OCI-LY7 (cell line): ENCODE results near the gene PDIA4. TPM values are rescaled to one million over a fixed set of nuclear protein-coding genes. Genes with fewer than 3 reads are reported as not detected.

ENCODE experiments used
- BruUV-seq: library from RNA; stranded (reverse); fragments of 400-500 nt; replicated peaks from 2 replicates; lab custom pipeline; 2021; lab: Mats Ljungman, UMichigan
- CTCF ChIA-PET: fragments of 300-600 bp; sonication (Branson Sonifier 250); formaldehyde crosslinking; loops from one replicate; lab custom pipeline; 2022; ENCODE audit warnings: antibody characterized with exemption; ENCODE audit not compliant: unreplicated experiment; lab: Charles Lee
- POLR2A ChIA-PET: fragments of 300-600 bp; sonication (Branson Sonifier 250); formaldehyde crosslinking; loops from one replicate; lab custom pipeline; 2022; ENCODE audit warnings: antibody characterized with exemption; lab: Charles Lee
- DNase-seq: peaks from one replicate; pipeline ENCODE4 v3.0.0-alpha.2; 2015; ENCODE audit warnings: low spot score
- H2AFZ ChIP-seq: fragments of 200-600 bp; sonication (generic), shearing (Covaris generic); 2 replicates; pipeline ENCODE4 v1.6.1; 2014; ENCODE audit warnings: mild to moderate bottlenecking, antibody characterized with exemption, low read length, moderate library complexity
- H3K27ac ChIP-seq: fragments of 200-600 bp; sonication (generic); 2 replicates; pipeline ENCODE4 v1.5.1; 2014; ENCODE audit warnings: mixed run types, low read depth, mild to moderate bottlenecking, moderate library complexity, low read length, inconsistent platforms; ENCODE audit not compliant: poor library complexity, severe bottlenecking
- H3K36me3 ChIP-seq: fragments of 200-600 bp; sonication (generic); 2 replicates; pipeline ENCODE4 v1.6.1; 2014; ENCODE audit warnings: mild to moderate bottlenecking, antibody characterized with exemption, low read length, moderate library complexity, mixed read lengths; ENCODE audit not compliant: insufficient read depth
- H3K4me1 ChIP-seq: fragments of 200-600 bp; sonication (generic); 2 replicates; pipeline ENCODE4 v1.5.1; 2014; ENCODE audit warnings: mild to moderate bottlenecking, low read length; ENCODE audit not compliant: insufficient read depth, poor library complexity, severe bottlenecking
- H3K4me2 ChIP-seq: fragments of 200-600 bp; sonication (generic); 2 replicates; pipeline ENCODE4 v1.6.1; 2014; ENCODE audit warnings: mild to moderate bottlenecking, low read length
- H3K4me3 ChIP-seq: fragments of 200-600 bp; sonication (generic); 2 replicates; pipeline ENCODE4 v1.5.1; 2014; ENCODE audit warnings: mild to moderate bottlenecking, low read depth, low read length; ENCODE audit not compliant: poor library complexity, severe bottlenecking
- H3K79me2 ChIP-seq: fragments of 200-600 bp; sonication (generic); 2 replicates; pipeline ENCODE4 v1.6.1; 2016; ENCODE audit warnings: low read depth, mild to moderate bottlenecking, low read length, moderate library complexity, mixed read lengths; ENCODE audit not compliant: insufficient read depth
- H3K9me2 ChIP-seq: fragments of 200-600 bp; sonication (generic); 2 replicates; pipeline ENCODE4 v1.6.1; 2016; ENCODE audit warnings: mild to moderate bottlenecking, low read length, mixed read lengths; ENCODE audit not compliant: insufficient read depth
- H3K9me3 ChIP-seq: fragments of 200-600 bp; sonication (generic); 2 replicates; pipeline ENCODE4 v1.6.1; 2014; ENCODE audit warnings: mild to moderate bottlenecking, mixed run types, low read length, mixed read lengths
- H4K20me1 ChIP-seq: fragments of 200-600 bp; sonication (generic); 2 replicates; pipeline ENCODE4 v1.6.1; 2014; ENCODE audit warnings: mild to moderate bottlenecking, antibody characterized with exemption, low read length, moderate library complexity, mixed read lengths; ENCODE audit not compliant: insufficient read depth
- EZH2phosphoT487 ChIP-seq: fragments of 200-600 bp; sonication (generic); IDR thresholded peaks from 2 replicates; pipeline ENCODE4 v1.6.1; 2018; ENCODE audit warnings: low read depth, borderline replicate concordance, mild to moderate bottlenecking, mixed run types, antibody characterized with exemption, low read length, moderate library complexity, mixed read lengths
- intact Hi-C: fragments of 100-400 bp; cut with micrococcal nuclease; formaldehyde crosslinking; loops from one replicate; pipeline ENCODE4 v1.10.0; 2022; ENCODE audit not compliant: unreplicated experiment
- total RNA-seq, 2 experiments: library from RNA; depleted of rRNA in 1 of 2; stranded (reverse); fragments of >200 nt in 1 of 2; shearing (Covaris generic) in 1 of 2; gene quantifications; 2 replicates each; pipeline ENCODE4 v1.2.3, GENCODE V29; 2014 to 2022
- TF ChIP-seq, protein P1 (sequence below): fragments of 200-600 bp; sonication (generic); conservative IDR thresholded peaks from 2 replicates; pipeline ENCODE4 v1.5.1; 2014; ENCODE audit warnings: mild to moderate bottlenecking, antibody characterized with exemption, low read length, moderate library complexity, mixed read lengths

The PDIA4 gene
- total RNA-seq, 2 experiments from 2014 or later: 130 to 141 TPM

DNA sequence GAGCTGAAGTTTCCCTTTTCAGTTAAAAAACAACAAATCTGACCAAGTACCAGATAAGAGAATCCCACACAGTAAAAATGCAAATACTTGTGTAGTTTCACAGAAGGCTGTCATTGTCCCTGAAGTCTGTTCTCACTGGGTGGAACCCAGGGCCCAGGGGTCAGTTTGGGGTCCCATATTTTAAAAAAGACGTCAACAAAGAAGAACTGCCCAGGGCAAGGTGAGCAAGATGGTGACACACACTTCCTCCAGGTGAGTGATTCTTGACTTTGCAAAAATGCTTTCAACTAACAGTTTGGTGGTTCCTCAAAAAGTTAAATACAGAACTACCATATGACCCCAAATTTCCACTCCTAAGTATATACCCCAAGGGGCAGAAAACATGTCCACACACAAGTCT, 36.8 kb downstream of the PDIA4 start:
- Histone ChIP-seq H2AFZ (no peak overlapping the region), H3K4me3 (no peak overlapping the region), H3K27ac (no peak overlapping the region), H3K79me2 (no peaks in the 10 kb centered on the region), H3K4me1 (peaks cover 14% of the 10 kb centered on the region), H3K4me2 (no peak overlapping the region), H3K9me2 (no peaks in the 10 kb centered on the region), H3K36me3 (no peaks in the 10 kb centered on the region), H4K20me1 (no peaks in the 10 kb centered on the region), H3K9me3 (no peaks in the 10 kb centered on the region)
- BruUV-seq: no TSS peak
- POLR2A ChIA-PET: interaction anchor here (0.7 to 1.5 kb wide), 2 partner anchors 30 to 35 kb away, joined by 3 to 5 read pairs; no protein-coding TSS in a partner anchor
- CTCF ChIA-PET: interaction anchor here (0.6 kb wide), 1 partner anchor 252 kb away, joined by 3 read pairs; no protein-coding TSS in a partner anchor
- TF ChIP-seq, protein P1, sequence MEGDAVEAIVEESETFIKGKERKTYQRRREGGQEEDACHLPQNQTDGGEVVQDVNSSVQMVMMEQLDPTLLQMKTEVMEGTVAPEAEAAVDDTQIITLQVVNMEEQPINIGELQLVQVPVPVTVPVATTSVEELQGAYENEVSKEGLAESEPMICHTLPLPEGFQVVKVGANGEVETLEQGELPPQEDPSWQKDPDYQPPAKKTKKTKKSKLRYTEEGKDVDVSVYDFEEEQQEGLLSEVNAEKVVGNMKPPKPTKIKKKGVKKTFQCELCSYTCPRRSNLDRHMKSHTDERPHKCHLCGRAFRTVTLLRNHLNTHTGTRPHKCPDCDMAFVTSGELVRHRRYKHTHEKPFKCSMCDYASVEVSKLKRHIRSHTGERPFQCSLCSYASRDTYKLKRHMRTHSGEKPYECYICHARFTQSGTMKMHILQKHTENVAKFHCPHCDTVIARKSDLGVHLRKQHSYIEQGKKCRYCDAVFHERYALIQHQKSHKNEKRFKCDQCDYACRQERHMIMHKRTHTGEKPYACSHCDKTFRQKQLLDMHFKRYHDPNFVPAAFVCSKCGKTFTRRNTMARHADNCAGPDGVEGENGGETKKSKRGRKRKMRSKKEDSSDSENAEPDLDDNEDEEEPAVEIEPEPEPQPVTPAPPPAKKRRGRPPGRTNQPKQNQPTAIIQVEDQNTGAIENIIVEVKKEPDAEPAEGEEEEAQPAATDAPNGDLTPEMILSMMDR: no peak
- no peak for DNase-seq
- intact Hi-C loops: no loop called here

DNA sequence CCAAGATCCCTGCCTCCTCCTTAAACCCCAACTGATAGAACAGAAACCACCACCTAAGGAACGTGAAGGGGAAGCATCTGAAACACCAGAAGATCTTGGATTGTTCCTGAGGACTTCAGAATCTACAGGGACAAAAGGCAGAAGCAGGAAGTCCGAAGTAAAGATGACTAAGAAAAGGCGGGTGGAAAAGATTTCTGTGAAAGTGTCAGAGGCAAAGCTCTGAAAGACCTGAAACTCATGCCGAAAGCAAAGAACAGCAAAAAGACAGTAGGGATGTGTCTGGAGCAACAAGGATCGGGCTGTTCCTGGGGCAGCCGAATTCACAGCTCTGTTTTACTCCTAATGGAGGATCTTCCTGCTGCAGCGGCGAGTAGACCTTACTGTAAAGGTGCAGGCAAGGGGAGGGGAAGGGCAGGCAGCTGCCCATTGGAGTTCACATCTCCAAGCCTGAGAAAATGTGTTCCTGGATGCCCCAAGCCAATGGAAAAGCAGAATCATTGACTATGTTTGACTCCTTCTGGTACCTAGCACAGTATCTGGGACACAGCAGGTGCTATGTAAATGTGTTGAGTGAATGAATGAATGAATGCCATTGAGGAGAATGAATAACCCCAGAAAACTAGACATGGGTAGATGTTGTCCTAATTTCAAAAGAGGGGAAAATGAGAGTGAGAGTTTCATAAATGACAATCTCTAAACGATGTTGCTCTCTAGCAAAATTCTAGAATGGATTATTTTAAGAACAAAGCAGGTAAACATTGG, 40.4 kb downstream of the PDIA4 start:
- BruUV-seq: TSS peak; percentile 78
- Histone ChIP-seq H3K4me3 (peak overlapping the region; percentile 87), H3K4me1 (peaks cover 18% of the 10 kb centered on the region), H4K20me1 (no peaks in the 10 kb centered on the region), H3K4me2 (peak overlapping the region; percentile 95), H3K79me2 (no peaks in the 10 kb centered on the region), H3K9me2 (no peaks in the 10 kb centered on the region), H3K36me3 (no peaks in the 10 kb centered on the region), H3K27ac (peak overlapping the region; percentile 46), H2AFZ (peak overlapping the region; percentile 99), H3K9me3 (no peaks in the 10 kb centered on the region)
- DNase-seq: peak; percentile 19
- intact Hi-C loops: loop anchor here (1.0 kb wide), 4 partner anchors 40 to 104 kb away; partner anchors contain the start of genes EZH2 and PDIA4
- POLR2A ChIA-PET: interaction anchor here (0.9 to 1.6 kb wide), 6 partner anchors 13 to 285 kb away, joined by 3 to 6 read pairs (median 3); partner anchors contain the start of genes PDIA4 and ZNF786
- no peak for TF ChIP-seq EZH2phosphoT487
- TF ChIP-seq, protein P1: no peak
- CTCF ChIA-PET: interaction anchor here (1.4 kb wide), 1 partner anchor 19 kb away, joined by 7 read pairs; no protein-coding TSS in a partner anchor
